Stimulated activated CD8-positive, alpha-beta memory T cell treated with anti-CD3 and anti-CD28 coated beads, Interleukin-15, amount 100 ng/mL, for 4 hours (primary cell): ENCODE measurements around the gene MRPS14.
"Not testable (repeated sequence)": the region's sequence is repeated elsewhere in the genome, so short reads cannot be mapped to it uniquely, and the experiment has no call there.

Experiments
- DNase-seq, 2 donors: peaks; one replicate each; pipeline ENCODE4 v3.0.0-alpha.2; 2020; ENCODE audit warnings: low read depth in 2 of 2

Gene MRPS14

DNA sequence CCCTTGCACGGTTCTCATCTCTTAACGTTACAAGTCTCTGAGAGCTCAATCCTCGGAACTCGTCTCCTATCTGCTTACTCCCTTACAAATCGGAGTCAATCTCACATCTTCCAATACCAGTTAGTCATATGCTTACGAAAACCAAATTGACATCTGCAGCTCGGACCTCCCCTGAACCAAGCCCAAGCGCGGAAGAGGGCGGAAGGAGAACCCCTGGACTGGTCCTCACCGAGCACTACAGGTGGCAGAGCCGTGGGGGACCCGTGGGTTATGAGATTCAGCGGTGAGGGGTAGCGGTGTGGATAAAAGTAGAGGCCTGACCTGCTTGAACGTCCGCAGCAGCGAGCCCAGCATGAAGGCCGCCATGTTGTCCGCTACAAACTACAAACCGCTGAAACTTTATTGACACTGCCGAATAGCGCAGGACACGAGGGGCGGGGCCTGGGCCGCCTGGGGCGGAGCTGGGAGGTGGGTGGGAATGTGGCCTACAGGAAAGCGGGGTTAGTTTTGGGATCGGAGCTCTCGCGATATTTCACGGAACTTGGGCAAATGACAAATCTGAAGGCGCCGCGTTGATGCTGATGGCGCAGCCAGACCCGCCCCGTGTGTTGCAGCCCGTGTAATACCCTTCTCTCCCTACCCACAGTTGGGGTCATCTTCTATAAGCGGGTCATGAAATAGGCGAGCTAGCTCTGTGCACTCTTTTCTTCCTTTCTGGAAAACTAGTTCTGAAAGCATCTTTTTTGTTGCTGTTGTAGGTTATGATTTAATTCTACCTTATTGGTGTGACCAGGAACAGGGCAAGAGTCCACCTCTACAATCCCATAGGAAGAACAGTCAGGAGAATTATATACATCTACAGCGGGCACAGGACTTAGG lies at the start of gene MRPS14:
Gene MRPS14 (minus strand): TSS at position 383 of the 879 bp plus-strand sequence. CDS start 17 bp downstream, at position 366.
- DNase-seq, result peak; percentile 94 to 97

DNA sequence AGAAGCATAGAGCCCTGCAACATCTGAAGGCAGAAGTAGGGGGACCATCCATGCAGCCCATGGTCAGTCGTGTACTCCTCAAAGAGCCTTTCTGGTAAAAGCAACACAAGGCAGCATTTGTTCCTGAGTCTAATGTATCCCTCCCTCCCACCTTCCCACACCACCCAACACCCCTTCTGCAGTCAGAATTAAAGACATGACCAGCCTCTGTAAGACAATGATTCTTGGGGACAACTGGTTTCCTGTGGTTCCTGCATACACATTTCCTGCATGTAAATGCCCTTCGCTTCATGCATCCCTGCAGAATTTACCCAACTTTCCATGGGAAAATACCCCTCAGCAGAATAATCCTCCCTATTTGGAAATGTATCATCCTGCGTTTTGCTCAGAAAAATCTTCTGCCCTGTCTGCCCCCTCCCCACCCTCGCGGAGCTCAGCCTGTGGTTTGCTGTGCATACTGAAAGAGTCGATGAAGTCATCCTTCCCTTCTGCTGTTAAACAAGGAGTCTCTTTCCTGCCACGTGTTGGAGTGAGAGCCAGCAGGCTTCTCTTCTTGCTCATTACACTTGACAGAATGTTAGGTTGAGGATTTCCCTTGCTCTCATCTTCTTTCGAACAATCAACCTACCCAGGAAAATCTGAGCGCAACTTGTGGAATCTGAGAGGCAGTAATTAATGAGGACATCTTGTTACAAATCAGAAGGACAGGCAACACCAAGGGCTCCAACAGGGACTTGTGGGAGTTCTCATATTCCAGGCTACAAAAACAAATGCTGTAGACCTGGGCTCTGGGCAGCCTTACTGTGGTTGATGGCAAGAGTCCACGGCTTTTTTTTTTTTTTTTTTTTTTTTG lies 49.1 kb upstream of the MRPS14 start:
- DNase-seq, result no peak

DNA sequence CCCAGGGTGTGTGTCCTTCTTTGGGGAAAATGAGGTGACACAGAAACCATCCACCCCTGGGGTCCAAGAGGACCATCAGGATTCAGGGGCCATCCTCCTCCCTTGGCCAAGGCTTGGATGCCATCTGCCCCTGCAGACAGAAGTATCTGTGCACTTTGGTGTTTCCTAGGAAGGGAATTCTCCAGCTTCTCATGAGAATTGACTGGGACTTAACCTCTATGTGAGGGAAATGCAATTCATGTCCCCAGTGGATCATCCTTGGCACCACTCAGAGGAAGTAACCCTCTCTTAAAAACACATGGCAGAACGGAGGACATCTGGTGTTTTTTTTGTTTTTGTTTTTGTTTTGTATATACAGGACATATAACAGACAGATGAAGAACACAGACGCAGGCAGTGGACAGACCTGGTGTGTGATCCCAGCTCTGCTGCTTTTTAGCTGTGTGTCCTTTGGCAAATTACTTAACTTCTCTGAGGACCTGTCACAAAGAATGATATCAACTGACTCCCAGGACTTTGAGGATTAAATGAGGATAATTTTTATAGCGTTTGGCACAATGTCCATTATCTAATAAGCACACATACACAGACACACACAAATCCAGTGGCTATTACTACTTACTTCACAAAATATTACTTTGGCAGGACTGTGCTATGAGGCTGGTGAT lies 48.2 kb upstream of the MRPS14 start:
- DNase-seq, result no peak

DNA sequence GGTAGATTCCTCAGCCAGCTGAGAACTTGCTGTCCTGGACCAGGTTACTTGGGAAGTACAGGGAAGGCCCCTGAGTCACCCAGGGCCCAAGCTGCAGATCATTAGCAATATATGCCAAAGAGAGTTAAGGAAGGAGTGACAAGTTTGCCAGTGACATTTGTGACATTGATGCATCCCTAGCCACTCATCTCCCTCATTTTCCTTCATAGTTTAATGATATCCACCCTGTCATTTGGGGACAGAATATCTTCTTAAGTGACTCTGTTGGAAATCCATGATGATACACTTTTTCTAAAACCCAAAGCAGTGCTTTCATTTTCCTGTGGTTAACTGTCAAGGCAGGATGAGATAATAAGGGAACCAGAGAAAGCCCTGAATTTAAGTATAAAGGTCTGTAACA lies 47.6 kb upstream of the MRPS14 start:
- no peak for DNase-seq

DNA sequence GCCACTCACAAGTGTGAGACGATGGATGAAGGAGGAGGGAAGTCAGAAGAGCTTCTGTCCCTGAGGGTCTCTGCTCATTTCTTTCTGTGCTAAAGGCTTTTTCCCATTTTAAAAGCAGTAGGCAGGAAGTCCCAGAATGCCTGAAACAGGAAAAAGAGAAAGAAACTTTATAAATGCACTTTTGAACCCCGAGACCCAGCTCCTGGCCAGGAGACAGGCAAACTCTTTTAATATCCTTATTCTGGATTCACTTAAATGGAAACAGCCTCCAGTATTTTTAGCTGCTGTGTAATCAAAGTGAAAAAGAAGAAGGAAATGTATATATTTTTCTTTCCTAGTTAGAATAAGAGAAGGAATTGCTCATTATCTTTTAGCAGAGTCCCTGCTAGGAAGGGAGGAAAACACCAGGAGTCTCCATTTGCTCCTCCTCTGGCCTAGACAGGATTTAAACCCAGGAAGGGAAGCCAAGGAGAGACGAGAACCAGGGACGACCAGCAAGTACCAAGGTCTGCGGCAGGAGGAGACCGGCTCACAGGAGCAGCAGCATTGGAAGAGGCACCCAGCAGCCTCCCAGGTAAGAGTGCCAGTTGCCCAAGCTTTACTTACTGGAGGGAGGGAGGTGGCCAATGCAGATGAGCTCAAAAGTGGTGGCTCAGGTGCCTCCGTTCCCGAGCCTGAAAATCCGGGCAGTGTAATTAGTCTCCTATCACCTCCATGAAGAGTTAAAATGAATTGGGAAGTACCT lies 44.3 kb upstream of the MRPS14 start, which contains the start of gene TNN:
Gene TNN (plus strand): TSS at position 472 of the 745 bp plus-strand sequence. CDS start 9,586 bp downstream, outside the sequence.
- no peak for DNase-seq

DNA sequence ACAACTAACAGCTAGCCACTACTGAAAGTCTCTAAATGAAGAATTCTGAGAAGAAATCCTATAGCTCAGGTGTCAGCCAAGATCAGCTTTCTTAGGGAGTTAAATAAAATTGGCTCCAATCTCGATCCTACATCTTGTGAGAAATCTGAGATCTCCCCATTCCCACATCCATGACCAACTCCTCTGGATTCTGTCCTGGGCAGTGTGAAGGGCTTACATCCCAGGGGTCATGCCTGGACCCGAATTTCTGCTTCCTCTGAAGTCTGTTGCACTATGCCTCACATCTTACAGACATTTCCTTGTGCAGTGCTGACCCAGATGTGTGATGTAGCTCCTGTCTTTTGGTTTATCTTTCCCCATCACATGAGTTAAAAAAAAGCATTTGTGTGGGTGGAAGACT lies 39.6 kb upstream of the MRPS14 start:
- no peak for DNase-seq

DNA sequence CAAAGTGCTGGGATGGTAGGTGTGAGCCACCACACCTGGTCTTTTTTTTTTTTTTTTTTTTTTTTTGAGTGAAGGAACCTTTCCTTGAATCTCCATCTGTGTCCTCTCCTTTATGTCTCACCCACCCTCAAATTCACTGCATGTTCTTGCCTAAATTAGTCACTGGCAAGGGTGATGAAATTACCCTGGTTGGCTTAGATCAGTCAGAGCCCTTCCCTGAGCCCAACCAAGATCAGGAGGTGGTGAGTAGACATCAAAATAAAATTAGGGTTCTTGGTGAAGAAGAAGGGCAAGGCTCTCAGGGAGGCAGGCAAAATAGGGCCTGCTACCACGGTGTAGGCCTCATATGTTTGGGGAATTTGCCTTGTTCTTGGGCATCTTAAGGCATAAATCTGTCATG lies 39.1 kb upstream of the MRPS14 start:
- no peak for DNase-seq

DNA sequence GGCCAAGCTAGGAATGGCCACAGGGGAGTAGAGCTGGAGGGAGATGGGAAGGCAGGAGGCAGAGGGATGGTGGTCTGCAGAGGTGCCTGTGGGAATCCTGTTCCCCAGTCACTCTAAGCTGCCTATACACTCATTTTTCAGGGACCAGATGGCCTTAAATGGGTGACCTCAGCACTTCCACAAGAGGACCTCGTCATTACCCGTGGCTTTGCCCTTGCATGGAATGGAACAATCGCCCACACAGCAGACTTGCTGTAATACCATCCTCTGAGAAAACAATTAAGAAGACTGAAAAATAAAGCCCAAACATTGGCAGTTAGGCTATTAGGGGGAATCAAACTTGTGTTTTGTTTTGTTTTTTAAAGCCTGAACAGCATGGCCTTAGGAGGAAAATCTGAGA lies 31.5 kb upstream of the MRPS14 start:
- DNase-seq, result no peak

DNA sequence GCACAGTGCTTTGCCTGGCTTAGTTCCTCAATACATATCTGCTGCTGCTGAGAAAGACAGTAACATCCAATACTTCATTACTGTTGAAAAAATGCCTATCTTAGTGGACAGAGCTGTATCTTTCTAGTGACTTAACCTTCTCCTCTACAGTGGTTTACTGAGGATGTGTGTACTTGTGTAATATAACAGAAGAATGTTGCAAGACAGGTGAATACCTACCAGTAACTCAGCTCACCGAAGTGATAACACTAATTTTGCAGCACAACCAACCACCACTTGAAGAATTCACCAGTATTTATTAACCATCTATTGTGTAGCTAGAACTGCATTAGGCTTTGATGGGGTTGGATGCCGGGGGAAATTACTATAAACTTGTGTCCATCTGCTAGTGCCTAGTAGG lies 27.8 kb upstream of the MRPS14 start:
- no peak for DNase-seq

DNA sequence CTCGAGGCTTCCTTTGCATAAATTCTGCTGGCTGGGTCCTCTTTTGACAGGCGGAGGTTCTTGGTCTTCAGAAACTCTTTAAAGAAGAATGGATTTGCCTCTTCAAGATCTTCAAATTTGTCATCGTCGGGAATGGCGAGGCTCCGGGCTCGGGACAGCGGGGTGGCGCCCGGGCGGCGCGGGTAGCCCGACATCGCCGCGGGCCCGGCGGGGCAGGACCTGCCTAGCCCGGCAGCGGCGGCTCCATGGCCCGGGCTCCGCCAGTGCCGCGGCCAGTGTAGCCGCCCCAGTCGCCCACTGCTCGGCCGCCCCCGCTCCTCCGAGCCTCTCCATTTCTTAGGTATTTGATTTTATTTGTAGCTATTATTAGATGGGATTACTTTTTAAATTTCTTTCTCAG lies 22.3 kb upstream of the MRPS14 start:
- DNase-seq, result no peak

DNA sequence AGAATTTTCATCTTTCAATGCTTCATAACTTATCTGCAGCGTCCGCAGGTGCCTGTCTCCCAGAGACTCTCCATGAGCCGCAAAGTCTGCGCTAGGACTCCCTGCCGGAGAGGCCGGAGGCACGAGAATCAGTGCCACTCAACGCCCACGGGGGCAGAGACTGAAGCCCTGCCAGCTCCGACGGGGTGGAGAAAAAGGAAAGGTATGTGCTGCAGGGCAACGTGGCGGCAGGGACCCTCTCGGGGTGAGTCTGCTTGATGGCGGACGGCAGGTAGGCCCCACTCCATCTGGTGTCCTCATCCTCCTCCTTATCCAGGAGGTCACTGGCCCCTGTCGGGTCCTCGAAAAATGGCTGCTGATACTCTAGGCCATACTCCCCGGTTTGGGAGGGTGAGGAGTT lies 21.9 kb upstream of the MRPS14 start:
- no peak for DNase-seq

DNA sequence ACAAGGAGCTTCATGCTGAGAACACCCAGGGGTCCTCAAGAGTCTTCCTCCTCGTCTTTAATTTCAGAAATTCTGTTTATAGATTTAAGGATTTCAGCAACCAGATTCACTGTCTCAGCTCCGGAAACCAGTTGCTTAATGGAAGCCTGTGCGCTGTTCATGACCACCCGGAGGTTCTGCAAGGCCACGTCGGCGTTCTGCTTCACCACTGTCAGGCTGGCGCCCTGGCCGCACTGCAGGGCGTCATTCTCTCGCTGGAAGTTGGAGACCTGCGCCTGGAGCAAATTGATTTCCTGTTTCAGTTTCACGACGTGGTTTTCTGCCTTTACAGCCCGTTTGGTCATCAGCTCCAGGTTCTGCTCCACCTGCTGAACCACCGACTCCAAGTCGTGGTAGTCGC lies 21.4 kb upstream of the MRPS14 start:
- not testable (repeated sequence) for DNase-seq

DNA sequence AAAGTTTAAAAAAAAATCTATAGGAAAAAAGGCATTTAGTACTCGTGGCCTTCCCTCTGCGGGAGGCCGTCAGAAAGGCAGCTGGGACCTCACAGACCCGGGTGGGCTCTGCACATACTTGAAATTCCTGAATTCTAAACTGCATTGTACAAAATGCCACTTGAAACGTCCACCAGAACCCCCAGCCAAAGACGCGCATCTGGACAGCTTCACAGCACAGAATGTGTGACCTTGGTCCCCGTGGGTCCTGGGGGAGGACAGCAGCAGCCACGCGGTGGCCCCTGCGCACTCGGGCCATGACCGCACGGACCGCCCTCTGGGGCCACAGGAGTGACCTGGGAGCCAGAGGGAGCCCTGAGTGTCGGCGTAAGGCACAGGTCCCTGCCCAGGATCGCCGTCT lies 20.6 kb upstream of the MRPS14 start:
- no peak for DNase-seq

DNA sequence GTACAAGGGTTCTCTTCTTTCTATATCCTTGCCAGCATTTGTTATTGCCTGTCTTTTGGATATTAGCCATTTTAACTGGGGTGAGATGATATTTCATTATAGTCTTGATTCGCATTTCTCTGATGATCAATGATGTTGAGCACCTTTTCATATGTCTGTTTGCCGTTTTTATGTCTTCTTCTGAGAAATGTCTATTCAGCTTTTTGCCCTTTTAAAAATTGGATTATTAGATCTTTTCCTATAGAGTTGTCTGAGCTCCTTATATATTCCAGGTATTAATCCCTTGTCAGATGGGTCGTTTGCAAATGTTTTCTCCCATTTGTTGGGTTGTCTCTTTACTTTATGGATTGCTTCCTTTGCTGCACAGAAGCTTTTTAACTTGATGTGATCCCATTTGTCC lies 19.4 kb upstream of the MRPS14 start:
- DNase-seq, result no peak

DNA sequence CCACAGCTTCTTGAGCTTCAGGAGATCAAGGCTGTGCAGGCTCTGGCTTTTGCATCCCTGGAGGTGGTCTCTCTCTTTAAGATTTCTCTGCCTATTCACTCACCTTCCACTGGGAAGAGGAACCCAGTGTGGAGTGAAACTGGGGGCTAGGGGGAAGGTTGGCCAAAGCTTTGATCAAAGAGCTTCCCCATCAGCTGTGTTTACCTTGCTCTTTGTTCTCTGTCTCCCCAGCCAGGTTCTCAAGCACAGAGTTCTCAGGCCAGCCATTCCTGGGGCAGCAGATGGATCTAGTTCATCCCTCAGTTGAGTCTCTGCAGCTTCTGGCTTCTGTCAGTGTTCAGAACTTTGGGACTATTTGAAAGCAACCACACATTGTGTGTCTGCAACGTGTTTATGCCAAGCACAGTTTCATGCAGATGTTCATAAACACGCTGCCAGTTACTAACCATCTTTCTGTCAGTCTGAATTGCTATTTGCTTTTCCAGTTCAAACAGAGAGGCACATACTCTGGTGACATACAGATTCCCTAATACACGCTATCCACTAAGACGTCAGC lies 17.2 kb upstream of the MRPS14 start:
- DNase-seq, result no peak

DNA sequence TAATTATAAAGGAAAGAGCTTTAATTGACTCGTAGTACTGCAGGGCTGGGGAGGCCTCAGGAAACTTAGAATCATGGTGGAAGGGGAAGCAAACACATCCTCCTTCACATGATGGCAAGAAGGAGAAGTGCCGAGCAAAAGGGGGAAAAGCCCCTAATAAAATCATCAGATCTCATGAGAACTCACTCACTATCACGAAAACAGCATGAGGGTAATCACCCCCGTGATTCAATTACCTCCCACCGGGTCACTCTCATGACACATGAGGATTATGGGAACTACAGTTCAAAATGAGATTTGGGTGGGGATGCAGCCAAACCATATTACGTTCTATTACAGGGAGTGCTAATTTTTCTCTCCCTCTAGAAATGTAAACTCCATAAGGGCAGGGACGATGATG lies 14.2 kb upstream of the MRPS14 start:
- DNase-seq, result no peak

DNA sequence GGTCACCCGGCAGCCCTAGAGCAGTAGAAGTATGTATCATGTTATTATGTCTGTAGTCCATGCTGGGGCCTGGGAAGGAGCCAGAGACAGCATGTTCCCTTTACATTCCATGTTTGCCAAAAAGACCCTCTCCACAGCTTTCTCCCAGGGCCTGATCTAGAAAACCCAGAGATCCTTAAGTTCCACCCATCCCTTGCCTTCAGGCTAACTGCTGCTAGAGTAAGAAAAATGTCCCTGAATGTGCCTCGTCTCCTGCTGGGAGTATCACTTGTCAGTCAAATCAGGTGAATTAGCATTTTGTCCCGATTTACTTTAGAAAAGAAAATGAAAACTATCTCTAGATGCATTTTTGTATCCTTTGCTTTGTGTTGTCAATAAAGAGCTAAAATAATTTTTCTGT lies 13.3 kb upstream of the MRPS14 start:
- DNase-seq, result no peak

DNA sequence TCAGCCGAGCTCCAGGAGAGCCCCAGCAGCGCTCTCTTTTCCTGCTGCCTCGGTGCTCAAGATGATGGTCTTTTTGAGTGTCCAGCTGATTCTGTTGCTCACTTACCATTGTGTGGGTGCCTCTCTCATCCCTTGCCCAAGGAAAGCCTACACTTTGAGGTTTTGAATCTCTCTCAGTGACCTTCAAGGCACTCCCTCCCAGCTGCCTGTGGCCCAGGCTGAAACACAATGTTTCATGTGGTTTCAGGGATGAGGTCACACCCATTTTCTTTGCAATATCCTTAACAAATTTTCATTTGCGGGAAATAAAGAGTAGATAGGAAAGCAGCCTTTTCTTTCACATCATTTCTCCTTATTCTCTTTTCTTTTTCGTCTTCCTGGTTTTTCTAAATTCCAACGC lies 12.6 kb upstream of the MRPS14 start:
- DNase-seq, result no peak

DNA sequence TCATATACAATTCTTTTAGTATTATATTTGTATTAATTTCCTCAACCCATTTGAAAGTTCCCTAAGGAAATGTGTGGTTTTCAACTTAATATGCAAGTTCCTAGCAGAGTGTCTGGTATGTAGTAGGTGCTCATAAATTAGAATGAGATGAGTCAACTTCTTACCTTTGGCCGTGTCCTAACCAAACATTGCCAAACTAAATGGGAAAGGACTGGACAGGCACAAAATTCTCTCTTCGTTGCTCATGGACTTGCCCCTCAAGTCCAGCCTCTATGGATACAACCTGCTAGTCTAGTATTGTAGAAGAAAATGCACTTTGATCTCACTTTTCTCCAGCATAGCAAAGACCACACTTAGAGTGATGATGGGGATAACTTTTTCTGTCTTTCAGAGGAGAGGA lies 11.6 kb upstream of the MRPS14 start:
- DNase-seq, result no peak

DNA sequence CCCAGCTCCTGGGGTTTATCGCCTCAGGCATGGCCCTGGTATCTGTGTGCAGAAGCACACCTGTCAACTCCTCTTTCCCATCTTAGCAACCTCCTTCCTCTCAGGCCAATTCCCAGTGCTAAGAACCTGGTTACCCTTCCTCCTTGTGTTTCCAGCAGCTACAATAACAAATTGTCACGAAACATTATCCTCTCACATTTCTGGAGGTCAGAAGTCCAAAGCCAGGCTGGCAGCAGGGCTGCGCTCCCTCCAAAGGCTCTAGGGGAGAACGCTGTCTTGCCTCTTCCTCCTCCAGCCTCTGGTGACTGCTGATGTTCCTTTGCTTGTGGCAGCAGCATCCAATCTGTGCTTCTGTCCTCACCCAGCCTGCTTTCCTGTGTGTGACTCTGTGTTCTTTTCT lies 10.7 kb upstream of the MRPS14 start:
- DNase-seq, result no peak

DNA sequence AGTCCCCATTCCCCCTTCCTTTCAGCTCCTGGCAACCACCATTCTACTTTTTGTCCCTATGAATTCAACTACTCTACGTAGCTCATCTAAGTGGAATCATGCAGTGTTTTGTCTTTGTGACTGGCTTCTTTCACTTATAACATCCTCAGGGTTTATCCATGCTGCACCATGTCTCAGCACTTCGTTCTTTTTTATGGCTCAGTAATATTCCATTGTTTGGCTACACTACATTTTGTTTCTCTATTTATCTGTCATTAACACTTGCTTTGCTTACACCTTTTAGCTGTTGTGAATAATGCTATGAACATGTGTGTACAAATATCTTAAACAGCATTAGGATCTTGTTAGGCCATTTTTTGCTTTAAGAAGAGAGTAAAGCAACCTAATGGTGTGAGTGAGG lies 1.5 kb upstream of the MRPS14 start:
- DNase-seq, result no peak
